ENCODE measurements around the gene CFAP47.

- TF ChIP-seq ZFP1 (CRISPR knock-in tag; IDR thresholded peaks at IDR 0.05) (no peak), ZNF274 (IDR thresholded peaks at IDR 0.05; ENCODE audit: borderline replicate concordance, low read depth, low read length) (no peak), E4F1 (CRISPR knock-in tag; IDR thresholded peaks at IDR 0.05; ENCODE audit: borderline replicate concordance) (no peak), CTCF (IDR thresholded peaks at IDR 0.05 in 2 of 3, conservative IDR thresholded peaks at IDR 0.05 in 1 of 3; ENCODE audit: insufficient read depth in 2 of 3, low read depth in 1 of 3, low read length in 3 of 3) (no peak), TBP (optimal IDR thresholded peaks at IDR 0.05; ENCODE audit: low read depth, low read length) (no peak), ZNF695 (CRISPR knock-in tag; IDR thresholded peaks at IDR 0.05) (no peak), ZNF561 (CRISPR knock-in tag; conservative IDR thresholded peaks at IDR 0.05) (no peak), ZNF766 (CRISPR knock-in tag; conservative IDR thresholded peaks at IDR 0.05) (no peak), CREB1 (IDR thresholded peaks at IDR 0.05) (no peak), CREB1 (CRISPR knock-in tag; IDR thresholded peaks at IDR 0.05) (no peak), FOS (IDR thresholded peaks at IDR 0.05; ENCODE audit: extremely low read depth, insufficient read length) (no peak), ZBED1 (IDR thresholded peaks at IDR 0.05) (no peak)
Measured at GRCh38 chrX:36218801-36219200, 299.3 kb downstream of the CFAP47 start.

All from K562 (cell line).